ENCODE measurements around the gene DLGAP1. TPM values are rescaled to one million over a fixed set of nuclear protein-coding genes. Genes with fewer than 3 reads are reported as not detected.

Gene DLGAP1
- total and polyA plus RNA-seq, 2 of the 13 experiments (the other 11 are each of a cell fraction or from before 2014, with no cell fraction given), result 0.01 TPM; not detected in 1

DNA sequence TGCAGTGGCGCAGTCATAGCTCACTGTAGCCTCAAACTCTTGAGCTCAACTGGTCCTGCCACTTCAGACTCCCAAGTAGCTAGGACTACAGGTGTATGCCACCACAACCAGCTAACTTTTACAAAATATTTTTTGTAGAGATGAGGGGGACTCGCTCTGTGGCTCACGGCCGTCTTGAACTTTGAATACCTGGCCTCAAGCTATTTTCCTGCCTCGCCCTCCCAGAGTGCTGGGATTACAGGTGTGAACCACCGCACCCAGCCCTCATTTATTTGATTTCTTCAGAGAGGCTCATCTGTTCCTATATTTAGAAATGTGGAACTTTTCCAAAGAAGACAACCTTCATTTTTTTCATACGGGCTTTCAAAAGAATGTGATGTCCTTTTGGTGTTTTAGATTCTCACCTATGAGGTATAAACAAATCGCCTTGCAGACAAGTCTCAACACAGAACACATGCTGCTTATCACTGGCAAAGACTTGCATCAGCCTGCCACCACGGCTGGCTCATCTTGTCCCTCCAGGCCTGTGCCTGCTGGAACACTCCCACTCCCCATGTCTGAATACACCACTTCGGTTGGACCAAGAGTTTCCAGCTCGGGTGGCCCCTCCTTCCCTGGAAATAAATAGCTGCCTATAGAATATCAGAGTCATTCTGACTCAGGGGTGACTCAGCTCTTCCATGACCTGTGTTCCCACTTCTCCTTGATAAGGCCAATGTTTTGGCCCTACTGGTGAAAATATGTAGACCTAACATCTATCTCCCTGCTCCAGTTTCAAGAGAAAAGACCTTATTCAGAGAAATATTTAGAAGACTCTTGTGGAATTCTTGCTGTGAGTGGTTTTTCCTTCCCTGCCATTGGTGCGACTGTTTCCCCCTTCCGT lies 802.5 kb downstream of the DLGAP1 start (continued):
- TF ChIP-seq, protein P1, sequence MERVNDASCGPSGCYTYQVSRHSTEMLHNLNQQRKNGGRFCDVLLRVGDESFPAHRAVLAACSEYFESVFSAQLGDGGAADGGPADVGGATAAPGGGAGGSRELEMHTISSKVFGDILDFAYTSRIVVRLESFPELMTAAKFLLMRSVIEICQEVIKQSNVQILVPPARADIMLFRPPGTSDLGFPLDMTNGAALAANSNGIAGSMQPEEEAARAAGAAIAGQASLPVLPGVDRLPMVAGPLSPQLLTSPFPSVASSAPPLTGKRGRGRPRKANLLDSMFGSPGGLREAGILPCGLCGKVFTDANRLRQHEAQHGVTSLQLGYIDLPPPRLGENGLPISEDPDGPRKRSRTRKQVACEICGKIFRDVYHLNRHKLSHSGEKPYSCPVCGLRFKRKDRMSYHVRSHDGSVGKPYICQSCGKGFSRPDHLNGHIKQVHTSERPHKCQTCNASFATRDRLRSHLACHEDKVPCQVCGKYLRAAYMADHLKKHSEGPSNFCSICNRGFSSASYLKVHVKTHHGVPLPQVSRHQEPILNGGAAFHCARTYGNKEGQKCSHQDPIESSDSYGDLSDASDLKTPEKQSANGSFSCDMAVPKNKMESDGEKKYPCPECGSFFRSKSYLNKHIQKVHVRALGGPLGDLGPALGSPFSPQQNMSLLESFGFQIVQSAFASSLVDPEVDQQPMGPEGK (CRISPR knock-in tag; IDR thresholded peaks at IDR 0.05), result peak; percentile 42; the same call in 1 of the 2 replicates
- TF ChIP-seq ZIK1 (CRISPR knock-in tag; IDR thresholded peaks at IDR 0.05; ENCODE audit: borderline replicate concordance, low read depth) (no peak), SIN3A (IDR thresholded peaks at IDR 0.05; ENCODE audit: borderline replicate concordance, low read depth, low read length) (no peak), NFRKB (IDR thresholded peaks at IDR 0.05) (no peak), REL (CRISPR knock-in tag; conservative IDR thresholded peaks at IDR 0.05) (no peak), MED1 (CRISPR knock-in tag; IDR thresholded peaks at IDR 0.05) (peak; percentile 82), TBX3 (IDR thresholded peaks at IDR 0.05; ENCODE audit: borderline replicate concordance) (no peak), ZNF510 (CRISPR knock-in tag; IDR thresholded peaks at IDR 0.05; ENCODE audit: low read depth) (no peak), ZNF75D (CRISPR knock-in tag; IDR thresholded peaks at IDR 0.05; ENCODE audit: borderline replicate concordance) (no peak), ZNF441 (CRISPR knock-in tag; IDR thresholded peaks at IDR 0.05; ENCODE audit: borderline replicate concordance) (no peak), CEBPB (IDR thresholded peaks at IDR 0.05; ENCODE audit: borderline replicate concordance, low read depth, low read length) (peak; percentile 24; the same call in 1 of the 2 replicates), MZF1 (CRISPR knock-in tag; IDR thresholded peaks at IDR 0.05; ENCODE audit: borderline replicate concordance) (no peak), NFIC (IDR thresholded peaks at IDR 0.05; ENCODE audit: low read length) (no peak), RCOR2 (CRISPR knock-in tag; IDR thresholded peaks at IDR 0.05) (no peak), PPARG (CRISPR knock-in tag; conservative IDR thresholded peaks at IDR 0.05) (peak; percentile 94), SUZ12 (IDR thresholded peaks at IDR 0.05; ENCODE audit: low read depth, low read length) (no peak), ELF4 (CRISPR knock-in tag; IDR thresholded peaks at IDR 0.05; ENCODE audit: borderline replicate concordance) (no peak), ZNF326 (CRISPR knock-in tag; IDR thresholded peaks at IDR 0.05; ENCODE audit: borderline replicate concordance) (no peak), RAD51 (IDR thresholded peaks at IDR 0.05; ENCODE audit: borderline replicate concordance) (no peak), NBN (conservative IDR thresholded peaks at IDR 0.05) (no peak), MEF2D (CRISPR knock-in tag; IDR thresholded peaks at IDR 0.05) (no peak), ATF1 (CRISPR knock-in tag; IDR thresholded peaks at IDR 0.05) (no peak)
- TF ChIP-seq, protein P2, sequence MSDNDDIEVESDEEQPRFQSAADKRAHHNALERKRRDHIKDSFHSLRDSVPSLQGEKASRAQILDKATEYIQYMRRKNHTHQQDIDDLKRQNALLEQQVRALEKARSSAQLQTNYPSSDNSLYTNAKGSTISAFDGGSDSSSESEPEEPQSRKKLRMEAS (IDR thresholded peaks at IDR 0.05), result no peak
- TF ChIP-seq, protein P3, sequence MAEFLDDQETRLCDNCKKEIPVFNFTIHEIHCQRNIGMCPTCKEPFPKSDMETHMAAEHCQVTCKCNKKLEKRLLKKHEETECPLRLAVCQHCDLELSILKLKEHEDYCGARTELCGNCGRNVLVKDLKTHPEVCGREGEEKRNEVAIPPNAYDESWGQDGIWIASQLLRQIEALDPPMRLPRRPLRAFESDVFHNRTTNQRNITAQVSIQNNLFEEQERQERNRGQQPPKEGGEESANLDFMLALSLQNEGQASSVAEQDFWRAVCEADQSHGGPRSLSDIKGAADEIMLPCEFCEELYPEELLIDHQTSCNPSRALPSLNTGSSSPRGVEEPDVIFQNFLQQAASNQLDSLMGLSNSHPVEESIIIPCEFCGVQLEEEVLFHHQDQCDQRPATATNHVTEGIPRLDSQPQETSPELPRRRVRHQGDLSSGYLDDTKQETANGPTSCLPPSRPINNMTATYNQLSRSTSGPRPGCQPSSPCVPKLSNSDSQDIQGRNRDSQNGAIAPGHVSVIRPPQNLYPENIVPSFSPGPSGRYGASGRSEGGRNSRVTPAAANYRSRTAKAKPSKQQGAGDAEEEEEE (CRISPR knock-in tag; IDR thresholded peaks at IDR 0.05; ENCODE audit: borderline replicate concordance), result no peak
- TF ChIP-seq, protein P4, sequence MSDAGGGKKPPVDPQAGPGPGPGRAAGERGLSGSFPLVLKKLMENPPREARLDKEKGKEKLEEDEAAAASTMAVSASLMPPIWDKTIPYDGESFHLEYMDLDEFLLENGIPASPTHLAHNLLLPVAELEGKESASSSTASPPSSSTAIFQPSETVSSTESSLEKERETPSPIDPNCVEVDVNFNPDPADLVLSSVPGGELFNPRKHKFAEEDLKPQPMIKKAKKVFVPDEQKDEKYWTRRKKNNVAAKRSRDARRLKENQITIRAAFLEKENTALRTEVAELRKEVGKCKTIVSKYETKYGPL (CRISPR knock-in tag; IDR thresholded peaks at IDR 0.05), result no peak
- TF ChIP-seq, protein P5, sequence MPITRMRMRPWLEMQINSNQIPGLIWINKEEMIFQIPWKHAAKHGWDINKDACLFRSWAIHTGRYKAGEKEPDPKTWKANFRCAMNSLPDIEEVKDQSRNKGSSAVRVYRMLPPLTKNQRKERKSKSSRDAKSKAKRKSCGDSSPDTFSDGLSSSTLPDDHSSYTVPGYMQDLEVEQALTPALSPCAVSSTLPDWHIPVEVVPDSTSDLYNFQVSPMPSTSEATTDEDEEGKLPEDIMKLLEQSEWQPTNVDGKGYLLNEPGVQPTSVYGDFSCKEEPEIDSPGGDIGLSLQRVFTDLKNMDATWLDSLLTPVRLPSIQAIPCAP (CRISPR knock-in tag; IDR thresholded peaks at IDR 0.05; ENCODE audit: low read depth), result no peak

All from HepG2 (cell line).